Ovary (tissue), 9 donors: ENCODE results near the gene CLMN. TPM values are rescaled to one million over a fixed set of nuclear protein-coding genes. Genes with fewer than 3 reads are reported as not detected.

Source experiments
- DNase-seq, 5 donors: peaks; one replicate each; pipeline ENCODE4 v3.0.0-alpha.2; 2019 to 2020
- H3K27ac ChIP-seq, 2 donors: fragments of 200-600 bp; one replicate each; pipeline versions ENCODE4 v1.5.1 to v1.8.0; 2019 to 2022
- H3K27me3 ChIP-seq: fragments of 200-600 bp; one replicate; pipeline ENCODE4 v1.8.0; 2022
- H3K36me3 ChIP-seq: fragments of 200-600 bp; sonication (generic); one replicate; pipeline ENCODE4 v1.5.1; 2019
- H3K4me1 ChIP-seq: one replicate; pipeline ENCODE4 v1.8.1; 2013; ENCODE audit warnings: mild to moderate bottlenecking, moderate library complexity; ENCODE audit not compliant: insufficient read depth
- H3K4me3 ChIP-seq: fragments of 200-600 bp; sonication (generic); one replicate; pipeline ENCODE4 v1.5.1; 2017
- H3K9me3 ChIP-seq, 2 donors: fragments of 200-600 bp in 1 of 2; sonication (generic) in 1 of 2; one replicate each; pipeline versions ENCODE4 v1.5.1 to v1.8.1; 2013 to 2019; ENCODE audit warnings: mild to moderate bottlenecking in 1 of 2, moderate library complexity in 1 of 2
- EP300 ChIP-seq: sonication (generic); formaldehyde crosslinking; IDR thresholded peaks from one replicate; pipeline ENCODE4 v1.6.1; 2017; ENCODE audit warnings: antibody characterized with exemption
- POLR2A ChIP-seq: fragments of 450-650 bp; IDR thresholded peaks from one replicate; pipeline ENCODE4 v1.6.1; 2017; ENCODE audit warnings: antibody characterized with exemption, mild to moderate bottlenecking, moderate library complexity
- WGBS, 3 donors: extraction: QIAGEN DNeasy Blood & Tissue Kit in 1 of 3; methylation state at CpG; one replicate each; pipeline versions ENCODE4 v1.1.5 to v1.1.7; 2013 to 2017; 5-methylcytosine and 5-hydroxymethylcytosine counted together
- intact Hi-C, 4 donors: fragments of 100-400 bp; cut with DNase I; formaldehyde crosslinking; loops; one replicate each; pipeline versions ENCODE4 v1.11.0 to v1.15.1; 2022 to 2023
- polyA plus RNA-seq, 2 donors: library from polyadenylated mRNA; stranded (reverse); fragments of 200-250 nt in 1 of 2; fragments of 350-450 nt in 1 of 2; fragmentation: Illumina TruSeq in 1 of 2; extraction: RNeasy Lipid Tissue Mini Kit (QIAGEN cat#74804) in 1 of 2; gene quantifications; one replicate each; pipeline ENCODE4 v1.2.3, GENCODE V29; 2013 to 2014
- total RNA-seq, 7 donors: library from RNA; depleted of rRNA in 2 of 7; stranded (reverse); fragments of >200 nt in 2 of 7; fragmentation: NEBNext Ultra II Directional in 3 of 7; extraction: Animal tissue kit (Norgen Biotek cat#: 25700) in 3 of 7; gene quantifications; one replicate each; pipeline versions ENCODE4 v1.1.0 to v1.2.4, GENCODE V29; 2016 to 2023
- TF ChIP-seq, protein P1 (sequence below), 3 donors: fragments of 450-650 bp in 2 of 3; fragments of 200-600 bp in 1 of 3; IDR thresholded peaks; one replicate each; pipeline versions ENCODE4 v1.5.1 to v1.8.0; 2016 to 2022; ENCODE audit warnings: antibody characterized with exemption in 3 of 3, mild to moderate bottlenecking in 1 of 3
- donor health status: DM: no; HTN: no; CAD: no; lungs with moderate emphysema.
- donor health status: DM: no; HTN: no; CAD: no.
- donor health status: Bipolar disorder and iron deficiency.
- donor health status: DM: yes; HTN: yes; CAD: no.
- donor health status: DM: no; HTN: no; CAD: no.
- donor health status: DM: yes; HTN: yes; CAD: no.

CLMN gene
- total and polyA plus RNA-seq, 9 donors = 2.2 to 11.7 (median 6.5) TPM

DNA sequence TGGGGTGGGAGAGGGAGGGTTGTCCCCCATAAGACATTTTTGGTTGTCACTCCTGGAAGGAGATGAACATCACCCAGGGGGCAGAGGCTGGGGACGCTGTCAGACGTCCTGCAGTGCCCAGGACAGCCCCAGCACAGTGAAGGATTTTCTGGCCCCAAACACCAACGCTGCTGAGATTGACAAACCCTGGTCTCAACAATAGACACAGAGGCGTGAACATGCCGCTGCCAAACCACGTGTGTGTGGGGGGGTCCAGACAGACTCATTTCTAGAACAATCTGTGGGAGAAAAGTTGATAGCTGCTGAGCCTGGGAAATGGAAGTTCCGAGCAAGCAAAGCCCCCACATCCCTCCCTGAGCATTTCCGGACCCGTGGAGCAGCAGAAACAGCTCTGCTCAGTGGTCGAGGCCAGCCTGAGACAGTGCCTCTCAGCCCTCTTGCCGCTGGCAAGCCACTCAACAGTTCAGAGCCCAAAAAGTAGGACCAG lies 43.8 kb upstream of the CLMN start:
- no peaks in the 10 kb centered on the region for H3K36me3 ChIP-seq
- no peaks in the 10 kb centered on the region for H3K4me1 ChIP-seq
- no peaks in the 10 kb centered on the region for H3K9me3 ChIP-seq
- 52 to 66% (median 57%) methylated on average over 11 of the region's 11 CpGs for WGBS, 3 donors
- H3K4me3 ChIP-seq = no peak overlapping the region
- intact Hi-C loops = no loop called here
- TF ChIP-seq POLR2A (no peak), EP300 (no peak)
- TF ChIP-seq, protein P1, sequence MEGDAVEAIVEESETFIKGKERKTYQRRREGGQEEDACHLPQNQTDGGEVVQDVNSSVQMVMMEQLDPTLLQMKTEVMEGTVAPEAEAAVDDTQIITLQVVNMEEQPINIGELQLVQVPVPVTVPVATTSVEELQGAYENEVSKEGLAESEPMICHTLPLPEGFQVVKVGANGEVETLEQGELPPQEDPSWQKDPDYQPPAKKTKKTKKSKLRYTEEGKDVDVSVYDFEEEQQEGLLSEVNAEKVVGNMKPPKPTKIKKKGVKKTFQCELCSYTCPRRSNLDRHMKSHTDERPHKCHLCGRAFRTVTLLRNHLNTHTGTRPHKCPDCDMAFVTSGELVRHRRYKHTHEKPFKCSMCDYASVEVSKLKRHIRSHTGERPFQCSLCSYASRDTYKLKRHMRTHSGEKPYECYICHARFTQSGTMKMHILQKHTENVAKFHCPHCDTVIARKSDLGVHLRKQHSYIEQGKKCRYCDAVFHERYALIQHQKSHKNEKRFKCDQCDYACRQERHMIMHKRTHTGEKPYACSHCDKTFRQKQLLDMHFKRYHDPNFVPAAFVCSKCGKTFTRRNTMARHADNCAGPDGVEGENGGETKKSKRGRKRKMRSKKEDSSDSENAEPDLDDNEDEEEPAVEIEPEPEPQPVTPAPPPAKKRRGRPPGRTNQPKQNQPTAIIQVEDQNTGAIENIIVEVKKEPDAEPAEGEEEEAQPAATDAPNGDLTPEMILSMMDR (IDR thresholded peaks at IDR 0.05) = no peak
- no peaks in the 10 kb centered on the region for H3K27me3 ChIP-seq
- no peak overlapping the region for H3K27ac ChIP-seq
- no peak for DNase-seq

DNA sequence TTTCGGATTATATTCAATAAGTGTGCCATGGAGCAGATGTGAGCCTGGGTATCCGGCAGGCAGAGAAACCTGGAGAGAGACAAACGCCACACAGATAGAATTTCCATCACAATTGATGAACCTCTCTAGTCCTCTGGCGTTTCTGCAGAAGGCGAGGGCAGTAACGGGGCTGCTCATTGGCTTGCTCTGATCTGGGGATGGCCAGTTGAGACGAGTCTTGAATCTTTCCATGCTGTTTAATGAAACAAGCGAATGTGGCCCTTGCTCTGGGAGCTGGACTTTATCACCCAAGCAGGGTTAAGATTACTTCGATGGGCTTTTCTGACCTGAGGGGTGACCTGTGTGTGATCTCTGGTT lies 42.4 kb upstream of the CLMN start:
- Histone ChIP-seq H3K27me3 (no peaks in the 10 kb centered on the region), H3K4me3 (no peak overlapping the region), H3K9me3 (no peaks in the 10 kb centered on the region), H3K27ac (no peak overlapping the region), H3K4me1 (no peaks in the 10 kb centered on the region), H3K36me3 (no peaks in the 10 kb centered on the region)
- TF ChIP-seq POLR2A (no peak), EP300 (no peak)
- TF ChIP-seq, protein P1 (IDR thresholded peaks at IDR 0.05) = no peak
- 60 to 74% (median 71%) methylated on average over 9 of the region's 9 CpGs for WGBS, 3 donors
- DNase-seq = no peak
- intact Hi-C loops = no loop called here

DNA sequence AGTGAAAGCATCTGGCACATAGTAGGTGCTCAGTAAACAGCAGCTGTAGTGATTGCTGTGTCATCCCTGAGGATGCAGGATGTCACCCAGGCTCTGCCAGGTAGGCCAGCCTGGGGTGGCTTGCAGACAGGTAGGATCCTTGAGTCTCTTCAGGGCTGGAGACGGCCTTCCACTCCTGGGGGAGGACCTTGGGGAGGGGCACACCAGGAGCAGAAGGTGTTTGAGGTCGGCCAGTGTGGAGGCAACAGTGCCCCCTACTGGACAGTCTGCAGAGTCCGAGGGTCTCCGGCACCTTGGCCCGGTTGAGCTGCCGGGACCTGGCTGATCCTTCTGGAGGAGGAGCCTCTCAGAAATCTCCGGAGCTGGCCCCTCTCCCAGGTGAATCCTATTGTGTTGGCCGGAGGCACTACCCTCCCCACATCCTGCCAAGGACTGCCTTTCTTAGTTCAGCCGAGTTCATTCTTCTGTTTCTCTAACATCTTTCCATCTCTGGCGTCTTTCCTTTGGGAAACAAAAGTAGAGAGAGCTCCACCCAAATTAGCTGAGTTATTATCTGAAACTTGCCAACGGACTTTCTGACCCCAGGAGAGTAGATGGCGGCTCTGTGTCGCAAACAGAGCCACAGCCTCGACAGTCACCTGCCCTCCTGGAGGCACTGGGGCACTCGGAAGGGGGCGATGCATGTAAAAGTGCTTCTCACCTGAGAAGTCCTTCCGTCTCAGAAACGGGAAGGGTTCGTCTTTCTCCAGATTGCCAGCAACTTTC lies 41.8 kb upstream of the CLMN start:
- no peak for DNase-seq
- H3K27ac ChIP-seq = no peak overlapping the region
- no peaks in the 10 kb centered on the region for H3K4me1 ChIP-seq
- no peak overlapping the region for H3K4me3 ChIP-seq
- no peaks in the 10 kb centered on the region for H3K27me3 ChIP-seq
- intact Hi-C loops = no loop called here
- 30 to 45% (median 37%) methylated on average over 19 of the region's 19 CpGs for WGBS, 3 donors
- no peaks in the 10 kb centered on the region for H3K36me3 ChIP-seq
- H3K9me3 ChIP-seq = no peaks in the 10 kb centered on the region
- TF ChIP-seq, protein P1 (IDR thresholded peaks at IDR 0.05) = no peak
- TF ChIP-seq EP300 (no peak), POLR2A (no peak)

DNA sequence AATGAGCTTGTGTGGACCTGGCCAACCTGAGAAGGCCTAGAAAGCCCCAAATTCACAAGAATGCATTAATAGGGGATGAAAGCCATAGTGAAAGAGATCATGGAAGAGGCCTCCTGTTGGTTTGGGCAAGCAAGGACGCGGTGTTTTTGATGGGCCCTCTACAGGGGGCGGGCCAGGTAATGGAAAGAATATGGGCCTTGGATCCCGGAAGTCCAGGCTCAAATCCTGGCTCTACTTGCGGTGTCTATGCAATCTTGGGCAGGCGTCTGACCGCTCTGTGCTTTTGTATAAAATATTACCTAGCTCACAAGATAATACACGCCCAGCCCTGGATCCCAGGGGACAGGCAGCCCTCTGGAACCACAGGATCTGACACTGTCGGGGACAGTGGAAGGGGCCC lies 41.1 kb upstream of the CLMN start:
- TF ChIP-seq, protein P1 (IDR thresholded peaks at IDR 0.05) = no peak
- no peak for TF ChIP-seq EP300
- no peak for TF ChIP-seq POLR2A
- no peaks in the 10 kb centered on the region for H3K4me1 ChIP-seq
- 92 to 93% (median 93%) methylated on average over 9 of the region's 9 CpGs for WGBS, 3 donors
- H3K4me3 ChIP-seq = no peak overlapping the region
- H3K27ac ChIP-seq = no peak overlapping the region
- no peaks in the 10 kb centered on the region for H3K27me3 ChIP-seq
- no peaks in the 10 kb centered on the region for H3K36me3 ChIP-seq
- intact Hi-C loops = no loop called here
- DNase-seq = no peak
- H3K9me3 ChIP-seq = no peaks in the 10 kb centered on the region
